ENCODE results near the gene NPM3. TPM values are rescaled to one million over a fixed set of nuclear protein-coding genes. Genes with fewer than 3 reads are reported as not detected.
A peak's percentile ranks its signal among the peaks of the same experiment; 100 is the strongest.

The NPM3 gene
- total RNA-seq, 2 experiments from 2014 or later, result 15.5 to 15.8 TPM

DNA sequence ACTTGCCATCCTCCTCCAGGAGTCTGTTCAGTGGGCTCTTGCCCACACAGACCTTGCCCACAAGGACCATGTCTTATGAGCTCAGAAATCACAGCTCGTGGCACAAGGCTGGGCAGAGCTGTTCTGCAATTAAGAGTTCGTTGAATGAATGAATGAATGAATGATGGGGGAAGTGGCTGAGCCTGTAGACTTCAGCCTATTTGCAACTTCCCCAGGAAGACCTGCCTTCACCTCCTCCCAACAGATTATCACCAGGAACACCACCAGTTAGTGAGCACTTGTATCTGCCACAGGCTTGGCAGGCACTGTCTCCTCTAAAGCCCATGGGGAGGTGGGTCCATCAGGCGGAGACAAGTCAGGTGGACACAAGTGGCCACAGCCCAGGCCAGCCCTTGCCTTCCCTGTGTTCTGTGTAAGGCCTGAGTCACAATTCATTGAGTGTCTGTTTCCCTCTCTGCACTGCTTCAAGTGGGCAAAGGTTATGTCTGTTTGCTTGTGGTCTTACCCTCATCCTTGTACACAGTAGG lies 5.6 kb downstream of the NPM3 start:
- Histone ChIP-seq H3K27ac (ENCODE audit: low read depth in 1 of 2, low read length in 2 of 2) (no peak overlapping the region), H3K4me1 (ENCODE audit: insufficient read depth, low read length) (peaks cover 70% of the 10 kb centered on the region), H3K36me3 (ENCODE audit: insufficient read depth, low read length) (no peaks in the 10 kb centered on the region), H3K9me3 (ENCODE audit: control insufficient read depth in 1 of 2, insufficient read depth in 1 of 2, low read length in 2 of 2) (peaks cover 0 to 28% of the 10 kb centered on the region in 2 experiments), H3K4me3 (ENCODE audit: low read length) (no peak overlapping the region), H3K27me3 (ENCODE audit: control insufficient read depth in 1 of 2, insufficient read depth in 2 of 2, low read length in 2 of 2) (peaks cover 55 to 62% of the 10 kb centered on the region in 2 experiments)
- TF ChIP-seq, protein P1, sequence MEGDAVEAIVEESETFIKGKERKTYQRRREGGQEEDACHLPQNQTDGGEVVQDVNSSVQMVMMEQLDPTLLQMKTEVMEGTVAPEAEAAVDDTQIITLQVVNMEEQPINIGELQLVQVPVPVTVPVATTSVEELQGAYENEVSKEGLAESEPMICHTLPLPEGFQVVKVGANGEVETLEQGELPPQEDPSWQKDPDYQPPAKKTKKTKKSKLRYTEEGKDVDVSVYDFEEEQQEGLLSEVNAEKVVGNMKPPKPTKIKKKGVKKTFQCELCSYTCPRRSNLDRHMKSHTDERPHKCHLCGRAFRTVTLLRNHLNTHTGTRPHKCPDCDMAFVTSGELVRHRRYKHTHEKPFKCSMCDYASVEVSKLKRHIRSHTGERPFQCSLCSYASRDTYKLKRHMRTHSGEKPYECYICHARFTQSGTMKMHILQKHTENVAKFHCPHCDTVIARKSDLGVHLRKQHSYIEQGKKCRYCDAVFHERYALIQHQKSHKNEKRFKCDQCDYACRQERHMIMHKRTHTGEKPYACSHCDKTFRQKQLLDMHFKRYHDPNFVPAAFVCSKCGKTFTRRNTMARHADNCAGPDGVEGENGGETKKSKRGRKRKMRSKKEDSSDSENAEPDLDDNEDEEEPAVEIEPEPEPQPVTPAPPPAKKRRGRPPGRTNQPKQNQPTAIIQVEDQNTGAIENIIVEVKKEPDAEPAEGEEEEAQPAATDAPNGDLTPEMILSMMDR (IDR thresholded peaks at IDR 0.05), result no peak
- Mint-ChIP-seq H3K9me3 (no peaks in the 10 kb centered on the region), H3K4me1 (ENCODE audit: low read depth) (peaks cover 55% of the 10 kb centered on the region), H3K27me3 (peaks cover 49% of the 10 kb centered on the region), H3K27ac (no peak overlapping the region), H3K36me3 (ENCODE audit: low read depth) (no peaks in the 10 kb centered on the region), H3K4me3 (peak overlapping the region; percentile 73)
- intact Hi-C loops (cut with DNase I, micrococcal nuclease), result no loop called here
- DNase-seq (no peak), ATAC-seq (ENCODE audit: poor library complexity) (no peak)
- CTCF ChIA-PET, result no interaction called here
- POLR2A ChIA-PET, result no interaction called here

DNA sequence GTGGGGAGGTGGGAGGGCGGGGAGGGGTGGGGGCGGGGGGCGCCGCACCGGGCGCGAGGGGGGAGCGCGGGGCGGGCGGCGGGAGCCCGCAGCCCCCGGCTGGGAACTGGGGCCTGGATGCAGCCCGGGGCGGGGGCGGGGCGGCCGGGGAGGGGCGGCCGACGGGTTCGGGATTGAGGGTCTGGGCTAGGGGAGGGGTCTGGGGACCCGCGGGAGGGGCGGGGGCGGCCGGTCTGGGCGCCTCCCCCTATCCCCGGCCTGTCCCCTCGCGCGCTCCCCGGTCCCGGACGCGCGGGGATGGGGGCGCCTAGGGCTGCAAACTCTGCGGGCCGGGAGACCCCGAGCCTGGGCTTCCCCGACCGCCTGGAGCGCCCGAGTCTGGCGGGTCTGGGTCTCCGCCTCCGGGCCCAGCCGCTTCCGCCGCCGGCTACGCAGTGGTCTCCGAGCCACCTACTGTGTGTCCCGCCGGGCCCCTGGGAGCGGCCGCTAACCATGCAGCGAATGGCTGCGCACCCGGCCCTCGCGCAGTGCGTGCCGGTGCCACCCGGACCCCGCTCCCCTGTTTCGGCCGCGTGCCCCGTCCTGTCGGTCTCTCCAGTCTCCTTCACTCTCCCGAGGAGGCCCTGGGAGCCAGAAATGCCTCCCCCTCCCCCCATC lies 7.0 kb downstream of the NPM3 start:
- peaks cover 66 to 75% of the 10 kb centered on the region in 2 experiments for H3K27me3 ChIP-seq (ENCODE audit: control insufficient read depth in 1 of 2, insufficient read depth in 2 of 2, low read length in 2 of 2)

DNA sequence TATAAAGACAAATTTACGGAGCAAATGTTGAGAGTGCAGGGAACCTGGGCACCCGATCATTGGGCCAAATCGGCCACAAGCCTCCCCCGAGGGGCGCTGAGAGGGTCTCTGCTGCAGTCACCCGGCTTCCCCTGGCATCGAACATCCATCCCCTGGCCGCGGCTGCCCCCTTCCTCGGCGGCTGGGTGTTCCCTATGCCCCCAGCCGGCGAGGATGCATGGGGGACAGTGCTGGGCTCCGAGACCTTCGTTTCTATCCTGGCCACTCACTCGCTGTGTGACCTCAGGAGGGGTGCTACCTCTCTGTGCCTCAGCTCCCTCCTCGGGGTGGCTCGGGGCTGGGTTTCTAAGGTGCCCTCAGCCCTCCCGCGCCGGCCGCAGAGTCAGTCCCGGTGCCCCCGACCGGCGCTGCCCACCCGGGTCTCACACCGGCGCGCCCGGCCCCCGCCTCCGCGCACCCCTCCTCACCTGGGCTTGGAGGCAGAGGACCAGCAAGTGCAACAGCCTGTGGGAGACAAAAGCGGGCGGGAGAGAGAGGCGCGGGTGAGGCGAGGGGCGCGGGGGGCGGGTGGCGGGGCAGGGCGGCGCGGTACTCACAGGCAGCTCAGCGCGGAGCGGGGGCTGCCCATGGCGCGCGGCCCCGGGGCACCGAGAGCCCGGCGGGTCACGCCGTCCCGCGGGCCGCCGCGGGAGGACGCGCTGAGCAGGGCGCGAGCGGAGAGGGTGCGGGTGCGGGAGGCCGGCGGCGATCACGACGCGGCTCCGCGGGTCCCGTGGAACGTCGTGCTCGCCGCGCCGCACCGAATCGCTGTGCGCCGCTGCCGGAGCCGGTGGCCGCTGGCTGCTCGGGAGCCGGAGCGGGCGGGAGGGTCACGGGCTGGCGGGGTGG lies 7.7 kb downstream of the NPM3 start, which contains the start of gene FGF8:
FGF8 (minus strand) TSS at position 842 of the 888 bp plus-strand sequence; CDS start at position 628, 214 bp downstream.
- Histone ChIP-seq H3K9me3 (ENCODE audit: control insufficient read depth in 1 of 2, insufficient read depth in 1 of 2, low read length in 2 of 2) (peaks cover 0 to 33% of the 10 kb centered on the region in 2 experiments), H3K27ac (ENCODE audit: low read depth in 1 of 2, low read length in 2 of 2) (no peak within 1 kb of the TSS), H3K27me3 (ENCODE audit: control insufficient read depth in 1 of 2, insufficient read depth in 2 of 2, low read length in 2 of 2) (peaks cover 69 to 82% of the 10 kb centered on the region in 2 experiments), H3K4me1 (ENCODE audit: insufficient read depth, low read length) (peaks cover 49% of the 10 kb centered on the region), H3K4me3 (ENCODE audit: low read length) (no peak within 1 kb of the TSS), H3K36me3 (ENCODE audit: insufficient read depth, low read length) (no peaks in the 10 kb centered on the region)
- POLR2A ChIA-PET, result interaction anchor here (0.6 kb wide), 1 partner anchor 9 kb away, joined by 3 read pairs; no protein-coding TSS in a partner anchor
- intact Hi-C loops (cut with DNase I, micrococcal nuclease), result no loop called here
- peak in 2 of 14 experiments; percentile 32 to 33 for DNase-seq
- H3K4me1 Mint-ChIP-seq (ENCODE audit: low read depth), result peaks cover 36% of the 10 kb centered on the region
- TF ChIP-seq, protein P1 (IDR thresholded peaks at IDR 0.05), result no peak
- CTCF ChIA-PET, result interaction anchor here (1.2 kb wide), 1 partner anchor 8 kb away, joined by 3 read pairs; the partner anchor contains the start of gene NPM3
- H3K9me3 Mint-ChIP-seq, result no peaks in the 10 kb centered on the region
- no peak within 1 kb of the TSS for H3K27ac Mint-ChIP-seq
- H3K36me3 Mint-ChIP-seq (ENCODE audit: low read depth), result no peaks in the 10 kb centered on the region
- peaks cover 67% of the 10 kb centered on the region for H3K27me3 Mint-ChIP-seq
- peak within 1 kb of the TSS; percentile 75 for H3K4me3 Mint-ChIP-seq
- no peak for ATAC-seq (ENCODE audit: poor library complexity)

More for the DNA sequence above, 7.0 kb downstream of the NPM3 start:
- H3K9me3 ChIP-seq (ENCODE audit: control insufficient read depth in 1 of 2, insufficient read depth in 1 of 2, low read length in 2 of 2), result peaks cover 0 to 28% of the 10 kb centered on the region in 2 experiments
- CTCF ChIA-PET, result no interaction called here
- peak overlapping the region; percentile 75 for H3K4me3 Mint-ChIP-seq
- DNase-seq (peak in 2 of 14 experiments; percentile 17 to 23), ATAC-seq (ENCODE audit: poor library complexity) (no peak)
- no peak overlapping the region for H3K4me3 ChIP-seq (ENCODE audit: low read length)
- H3K4me1 Mint-ChIP-seq (ENCODE audit: low read depth), result peaks cover 41% of the 10 kb centered on the region
- POLR2A ChIA-PET, result no interaction called here
- H3K27ac ChIP-seq (ENCODE audit: low read depth in 1 of 2, low read length in 2 of 2), result no peak overlapping the region
- H3K4me1 ChIP-seq (ENCODE audit: insufficient read depth, low read length), result peaks cover 57% of the 10 kb centered on the region
- H3K27me3 Mint-ChIP-seq, result peaks cover 63% of the 10 kb centered on the region
- no peaks in the 10 kb centered on the region for H3K36me3 Mint-ChIP-seq (ENCODE audit: low read depth)
- TF ChIP-seq, protein P1 (IDR thresholded peaks at IDR 0.05), result no peak
- intact Hi-C loops (cut with DNase I, micrococcal nuclease), result no loop called here
- no peaks in the 10 kb centered on the region for H3K9me3 Mint-ChIP-seq
- H3K27ac Mint-ChIP-seq, result no peak overlapping the region
- no peaks in the 10 kb centered on the region for H3K36me3 ChIP-seq (ENCODE audit: insufficient read depth, low read length)
